SK-N-SH treated with all-trans-retinoic acid at 6 μM for 48 hours (cell line): ENCODE measurements around the gene AGPAT3.

ENCODE experiments used
- ATAC-seq: fragments of 200-7000 bp; cut with Tn5 transposase; 3 replicates; pipeline ENCODE4 v1.9.1; 2020; ENCODE audit warnings: mild to moderate bottlenecking, moderate library complexity
- ARNTL ChIP-seq: fragments of 450-650 bp; formaldehyde crosslinking; IDR thresholded peaks from 2 replicates; pipeline ENCODE4 v1.5.0; 2020; ENCODE audit warnings: low read depth, mild to moderate bottlenecking, moderate library complexity, borderline replicate concordance
- BACH2 ChIP-seq: fragments of 250-450 bp; sonication (Bioruptor Pico); IDR thresholded peaks from 2 replicates; pipeline ENCODE4 v1.9.0; 2021; ENCODE audit warnings: mild to moderate bottlenecking, borderline replicate concordance
- CSDC2 ChIP-seq: fragments of 250-450 bp; sonication (Bioruptor Pico); IDR thresholded peaks from 2 replicates; pipeline ENCODE4 v1.5.0; 2020; ENCODE audit warnings: mild to moderate bottlenecking, moderate library complexity
- CSRNP3 ChIP-seq: fragments of 250-450 bp; sonication (Bioruptor Pico); IDR thresholded peaks from 2 replicates; pipeline ENCODE4 v1.5.1; 2021; ENCODE audit warnings: mild to moderate bottlenecking, moderate library complexity
- ESRRG ChIP-seq: fragments of 250-450 bp; sonication (Bioruptor Pico); IDR thresholded peaks from 2 replicates; pipeline ENCODE4 v1.6.1; 2021; ENCODE audit warnings: mild to moderate bottlenecking
- GLIS3 ChIP-seq: fragments of 250-450 bp; sonication (Bioruptor Pico); IDR thresholded peaks from 2 replicates; pipeline ENCODE4 v1.5.0; 2020; ENCODE audit warnings: mild to moderate bottlenecking, moderate library complexity
- ISL1 ChIP-seq: fragments of 250-450 bp; sonication (Bioruptor Pico); IDR thresholded peaks from 2 replicates; pipeline ENCODE4 v2.1.2; 2022; ENCODE audit warnings: mild to moderate bottlenecking, moderate library complexity
- OSR1 ChIP-seq: fragments of 250-450 bp; sonication (Bioruptor Pico); IDR thresholded peaks from 2 replicates; pipeline ENCODE4 v1.8.0; 2022; ENCODE audit warnings: moderate library complexity, mild to moderate bottlenecking, inconsistent platforms
- PPARA ChIP-seq: fragments of 250-450 bp; sonication (Bioruptor Pico); IDR thresholded peaks from 2 replicates; pipeline ENCODE4 v1.5.0; 2020; ENCODE audit warnings: mild to moderate bottlenecking, borderline replicate concordance
- RARB ChIP-seq: fragments of 250-450 bp; sonication (Bioruptor Pico); IDR thresholded peaks from 2 replicates; pipeline ENCODE4 v1.8.0; 2021; ENCODE audit warnings: mild to moderate bottlenecking, moderate library complexity
- SNAI2 ChIP-seq: fragments of 250-450 bp; sonication (Bioruptor Pico); IDR thresholded peaks from 2 replicates; pipeline ENCODE4 v1.5.0; 2020; ENCODE audit warnings: mild to moderate bottlenecking, moderate library complexity
- TCF4 ChIP-seq: fragments of 250-450 bp; sonication (Bioruptor Pico); IDR thresholded peaks from 2 replicates; pipeline ENCODE4 v1.8.0; 2021; ENCODE audit warnings: mild to moderate bottlenecking, moderate library complexity, borderline replicate concordance
- TOX ChIP-seq: fragments of 250-450 bp; sonication (Bioruptor Pico); IDR thresholded peaks from 2 replicates; pipeline ENCODE4 v1.8.0; 2021; ENCODE audit warnings: mild to moderate bottlenecking, moderate library complexity, borderline replicate concordance
- TSHZ2 ChIP-seq: fragments of 250-450 bp; sonication (Bioruptor Pico); IDR thresholded peaks from 2 replicates; pipeline ENCODE4 v1.5.0; 2020; ENCODE audit warnings: mild to moderate bottlenecking, moderate library complexity
- ZC3H10 ChIP-seq: fragments of 250-450 bp; sonication (Bioruptor Pico); IDR thresholded peaks from 2 replicates; pipeline ENCODE4 v1.5.1; 2021; ENCODE audit warnings: mild to moderate bottlenecking, moderate library complexity
- ZFP3 ChIP-seq: fragments of 250-450 bp; sonication (Bioruptor Pico); IDR thresholded peaks from 2 replicates; pipeline ENCODE4 v1.5.0; 2020; ENCODE audit warnings: mild to moderate bottlenecking, moderate library complexity
- ZNF565 ChIP-seq: fragments of 450-650 bp; formaldehyde crosslinking; conservative IDR thresholded peaks from 2 replicates; pipeline ENCODE4 v1.5.0; 2020; ENCODE audit warnings: low read depth, mild to moderate bottlenecking, moderate library complexity
- ZNF70 ChIP-seq: fragments of 450-650 bp; formaldehyde crosslinking; IDR thresholded peaks from 2 replicates; pipeline ENCODE4 v1.5.0; 2020; ENCODE audit warnings: mild to moderate bottlenecking, moderate library complexity
- ZNF8 ChIP-seq: fragments of 450-650 bp; formaldehyde crosslinking; IDR thresholded peaks from 2 replicates; pipeline ENCODE4 v1.5.0; 2020; ENCODE audit warnings: mild to moderate bottlenecking, moderate library complexity
- TF ChIP-seq, protein P1 (sequence below): fragments of 250-450 bp; sonication (Bioruptor Pico); IDR thresholded peaks from 2 replicates; pipeline ENCODE4 v1.5.1; 2020; ENCODE audit warnings: low read depth, mild to moderate bottlenecking, moderate library complexity
- TF ChIP-seq, protein P2 (sequence below): fragments of 250-450 bp; sonication (Bioruptor Pico); IDR thresholded peaks from 2 replicates; pipeline ENCODE4 v1.8.0; 2020; ENCODE audit warnings: mild to moderate bottlenecking, moderate library complexity, borderline replicate concordance

AGPAT3 gene

DNA sequence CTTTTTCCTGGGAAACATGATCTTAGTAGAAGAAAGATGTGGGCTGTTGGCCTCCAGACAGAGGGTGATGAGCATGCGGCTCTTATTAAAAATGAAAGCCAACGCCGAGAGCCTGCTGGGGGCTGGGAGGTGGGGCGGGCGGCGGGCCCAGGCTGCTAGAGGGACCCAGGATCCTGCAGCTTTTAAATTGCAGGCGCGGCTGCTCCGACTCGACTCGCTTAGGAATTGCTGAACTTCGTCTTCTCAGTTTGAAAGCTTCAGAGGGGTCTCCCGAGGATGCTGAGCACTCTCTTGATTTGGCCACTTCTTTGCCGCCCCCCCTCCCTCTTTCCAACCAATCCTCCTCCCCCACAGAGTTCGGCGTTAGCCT, 1.2 kb downstream of the AGPAT3 start:
- peak; percentile 85 for ATAC-seq
- TF ChIP-seq TSHZ2 (CRISPR knock-in tag) (no peak), TCF4 (CRISPR knock-in tag) (no peak), GLIS3 (CRISPR knock-in tag) (no peak), CSDC2 (no peak), TOX (CRISPR knock-in tag) (no peak), ZNF565 (CRISPR knock-in tag) (no peak), SNAI2 (CRISPR knock-in tag) (no peak), ZFP3 (no peak), ZC3H10 (no peak), ZNF8 (CRISPR knock-in tag) (no peak), ZNF70 (CRISPR knock-in tag) (no peak), PPARA (CRISPR knock-in tag) (no peak)
- TF ChIP-seq, protein P1, sequence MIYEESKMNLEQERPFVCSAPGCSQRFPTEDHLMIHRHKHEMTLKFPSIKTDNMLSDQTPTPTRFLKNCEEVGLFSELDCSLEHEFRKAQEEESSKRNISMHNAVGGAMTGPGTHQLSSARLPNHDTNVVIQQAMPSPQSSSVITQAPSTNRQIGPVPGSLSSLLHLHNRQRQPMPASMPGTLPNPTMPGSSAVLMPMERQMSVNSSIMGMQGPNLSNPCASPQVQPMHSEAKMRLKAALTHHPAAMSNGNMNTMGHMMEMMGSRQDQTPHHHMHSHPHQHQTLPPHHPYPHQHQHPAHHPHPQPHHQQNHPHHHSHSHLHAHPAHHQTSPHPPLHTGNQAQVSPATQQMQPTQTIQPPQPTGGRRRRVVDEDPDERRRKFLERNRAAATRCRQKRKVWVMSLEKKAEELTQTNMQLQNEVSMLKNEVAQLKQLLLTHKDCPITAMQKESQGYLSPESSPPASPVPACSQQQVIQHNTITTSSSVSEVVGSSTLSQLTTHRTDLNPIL (CRISPR knock-in tag): no peak
- TF ChIP-seq, protein P2, sequence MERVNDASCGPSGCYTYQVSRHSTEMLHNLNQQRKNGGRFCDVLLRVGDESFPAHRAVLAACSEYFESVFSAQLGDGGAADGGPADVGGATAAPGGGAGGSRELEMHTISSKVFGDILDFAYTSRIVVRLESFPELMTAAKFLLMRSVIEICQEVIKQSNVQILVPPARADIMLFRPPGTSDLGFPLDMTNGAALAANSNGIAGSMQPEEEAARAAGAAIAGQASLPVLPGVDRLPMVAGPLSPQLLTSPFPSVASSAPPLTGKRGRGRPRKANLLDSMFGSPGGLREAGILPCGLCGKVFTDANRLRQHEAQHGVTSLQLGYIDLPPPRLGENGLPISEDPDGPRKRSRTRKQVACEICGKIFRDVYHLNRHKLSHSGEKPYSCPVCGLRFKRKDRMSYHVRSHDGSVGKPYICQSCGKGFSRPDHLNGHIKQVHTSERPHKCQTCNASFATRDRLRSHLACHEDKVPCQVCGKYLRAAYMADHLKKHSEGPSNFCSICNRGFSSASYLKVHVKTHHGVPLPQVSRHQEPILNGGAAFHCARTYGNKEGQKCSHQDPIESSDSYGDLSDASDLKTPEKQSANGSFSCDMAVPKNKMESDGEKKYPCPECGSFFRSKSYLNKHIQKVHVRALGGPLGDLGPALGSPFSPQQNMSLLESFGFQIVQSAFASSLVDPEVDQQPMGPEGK (CRISPR knock-in tag): no peak
- TF ChIP-seq, all 23 proteins: peak for 0

- no peak; the same call in 2 of the 3 replicates for ATAC-seq
- TF ChIP-seq TCF4 (CRISPR knock-in tag) (no peak), ESRRG (no peak), BACH2 (no peak), OSR1 (CRISPR knock-in tag) (no peak)
Observed at GRCh38 chr21:43866659-43867331, 1.8 kb downstream of the AGPAT3 start.

DNA sequence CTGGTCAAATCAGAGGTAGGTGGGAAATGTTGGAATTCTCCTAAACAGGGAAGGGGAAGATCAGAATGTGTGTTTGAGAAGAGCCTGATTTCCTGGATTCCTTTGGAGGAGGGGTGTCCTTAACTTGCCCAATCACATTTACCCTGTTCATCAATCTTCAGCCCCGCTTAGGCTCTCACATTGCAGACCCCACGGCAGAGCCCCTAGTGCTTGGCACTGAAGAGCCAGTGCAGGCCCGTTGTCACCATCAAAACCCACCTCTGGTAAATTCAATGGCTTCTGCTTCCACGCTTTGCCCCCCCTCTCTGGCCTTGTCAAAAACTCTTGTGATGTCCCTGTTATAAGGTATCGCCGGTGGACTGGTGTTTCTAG, 2.3 kb downstream of the AGPAT3 start:
- no peak for ATAC-seq
- TF ChIP-seq ARNTL (CRISPR knock-in tag): no peak

- ATAC-seq: no peak
- TF ChIP-seq BACH2 (no peak), ISL1 (CRISPR knock-in tag) (no peak), OSR1 (CRISPR knock-in tag) (no peak), SNAI2 (CRISPR knock-in tag) (no peak), ZNF565 (CRISPR knock-in tag) (no peak), ZNF8 (CRISPR knock-in tag) (no peak), ESRRG (no peak), RARB (CRISPR knock-in tag) (no peak), ZFP3 (no peak), TSHZ2 (CRISPR knock-in tag) (no peak), ZC3H10 (no peak), PPARA (CRISPR knock-in tag) (no peak), CSRNP3 (CRISPR knock-in tag) (no peak)
- TF ChIP-seq, protein P2 (CRISPR knock-in tag): no peak
- TF ChIP-seq, protein P1 (CRISPR knock-in tag): no peak
Observed at GRCh38 chr21:43867948-43868347, 2.9 kb downstream of the AGPAT3 start.
